GM18505 (cell line): Measurements from ENCODE around the gene CHRM2.
"Not testable (repeated sequence)": the region's sequence is repeated elsewhere in the genome, so short reads cannot be mapped to it uniquely, and the experiment has no call there.

Source experiments
- ATAC-seq: cut with Tn5 transposase; IDR thresholded peaks from one replicate; pipeline ENCODE4 v1.9.1; 2021; ENCODE audit not compliant: unreplicated experiment
- POLR2A ChIP-seq: IDR thresholded peaks from 4 replicates; pipeline ENCODE4 v1.6.1; 2011; ENCODE audit warnings: borderline replicate concordance; ENCODE audit not compliant: insufficient read depth, insufficient read length; ENCODE audit errors: extremely low read depth

The CHRM2 gene

GRCh38 chr7:136868496-136869000 is at the start of gene CHRM2:
TSS of gene CHRM2 (plus strand) at chr7:136868652. CDS start at chr7:137014866, 146,214 bp downstream.
- ATAC-seq: no peak
- no peak for TF ChIP-seq POLR2A

DNA sequence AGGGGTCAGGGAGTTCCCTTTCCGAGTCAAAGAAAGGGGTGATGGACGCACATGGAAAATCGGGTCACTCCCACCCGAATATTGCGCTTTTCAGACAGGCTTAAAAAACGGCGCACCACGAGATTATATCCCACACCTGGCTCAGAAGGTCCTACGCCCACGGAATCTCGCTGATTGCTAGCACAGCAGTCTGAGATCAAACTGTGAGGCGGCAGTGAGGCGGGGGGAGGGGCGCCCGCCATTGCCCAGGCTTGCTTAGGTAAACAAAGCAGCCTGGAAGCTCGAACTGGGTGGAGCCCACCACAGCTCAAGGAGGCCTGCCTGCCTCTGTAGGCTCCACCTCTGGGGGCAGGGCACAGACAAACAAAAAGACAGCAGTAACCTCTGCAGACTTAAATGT is 37.1 kb upstream of the CHRM2 start:
- ATAC-seq: not testable (repeated sequence)

GRCh38 chr7:136845899-136846465 is 22.5 kb upstream of the CHRM2 start:
- no peak for TF ChIP-seq POLR2A

DNA sequence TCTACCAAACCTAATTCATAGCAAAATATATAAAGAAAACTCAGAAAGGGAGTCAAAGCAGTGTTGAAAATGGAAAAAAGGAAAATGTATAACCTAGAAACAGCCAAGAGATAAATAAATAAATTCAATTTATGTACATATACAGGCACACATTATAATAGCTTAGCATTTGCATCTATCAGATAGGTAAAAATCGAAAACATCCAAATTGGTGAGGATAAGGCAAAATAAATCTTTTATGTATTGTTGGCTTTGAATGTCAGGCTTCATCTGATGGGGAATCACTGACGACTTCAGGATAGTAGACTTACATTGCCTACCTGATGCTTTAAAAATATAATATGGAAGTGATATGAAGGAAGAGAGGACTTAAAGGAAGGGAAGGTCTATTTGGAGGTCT is 20.6 kb upstream of the CHRM2 start:
- no peak for TF ChIP-seq POLR2A
- ATAC-seq: no peak

More at GRCh38 chr7:136845899-136846465, 22.5 kb upstream of the CHRM2 start:
- no peak for ATAC-seq

- no peak for TF ChIP-seq POLR2A
- no peak for ATAC-seq
These were observed 14.8 kb upstream of the CHRM2 start for GRCh38 chr7:136853654-136854053.

DNA sequence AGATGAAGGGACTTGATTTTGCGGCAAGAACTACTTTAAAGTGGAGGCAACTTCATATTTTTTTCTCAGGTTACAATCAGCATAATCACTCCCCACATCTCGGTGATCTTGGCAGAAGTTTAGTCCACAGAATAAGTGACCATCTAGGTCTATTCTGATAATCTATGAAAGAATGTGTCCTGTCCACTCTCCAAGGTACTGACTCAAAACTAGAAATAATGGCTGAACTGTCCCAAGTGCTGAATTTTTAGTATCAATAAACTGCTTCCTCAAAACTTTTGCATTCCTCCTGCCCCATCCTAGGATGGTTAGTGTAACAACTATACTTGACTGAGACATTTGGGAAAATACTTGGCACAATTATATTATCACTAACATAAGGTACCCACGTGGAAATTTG is 10.9 kb upstream of the CHRM2 start:
- TF ChIP-seq POLR2A: no peak
- no peak for ATAC-seq

- no peak for TF ChIP-seq POLR2A
- no peak for ATAC-seq
These were observed 8.6 kb upstream of the CHRM2 start for GRCh38 chr7:136859803-136860202.

DNA sequence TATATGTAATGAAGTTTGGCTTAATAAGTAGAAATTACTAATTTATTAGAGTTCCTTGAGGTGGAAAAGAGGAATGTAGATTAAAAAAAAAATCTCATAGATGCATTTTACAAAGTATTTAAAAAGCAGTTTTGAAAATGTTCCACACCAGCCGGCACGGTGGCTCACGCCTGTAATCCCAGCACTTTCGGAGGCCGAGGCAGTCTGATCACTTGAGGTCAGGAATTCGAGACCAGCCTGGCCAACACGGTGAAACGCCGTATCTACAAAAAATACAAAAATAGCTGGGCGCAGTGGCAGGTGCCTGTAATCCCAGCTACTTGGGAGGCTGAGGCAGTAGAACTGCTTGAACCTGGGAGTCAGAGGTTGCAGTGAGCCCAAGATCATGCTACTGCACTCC is 3.2 kb upstream of the CHRM2 start:
- no peak for ATAC-seq
- TF ChIP-seq POLR2A: no peak

DNA sequence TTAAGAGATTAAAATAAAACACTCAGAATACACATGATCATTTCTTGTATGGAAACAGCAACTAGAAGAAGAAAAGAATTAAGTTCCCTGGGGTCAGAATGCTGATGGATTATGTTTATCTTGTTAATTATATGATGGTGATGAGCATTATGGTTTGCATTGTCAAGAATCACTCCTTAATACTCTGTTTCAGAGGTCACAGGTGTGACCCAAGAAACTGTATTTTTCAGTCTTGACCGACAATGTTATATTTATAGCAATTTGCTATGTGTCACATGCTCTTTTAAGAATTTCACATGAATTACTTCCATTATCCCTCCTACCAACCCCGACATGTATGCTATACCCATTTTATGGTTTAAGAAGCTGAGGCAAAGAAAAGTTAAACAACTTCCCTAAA is 2.7 kb upstream of the CHRM2 start:
- no peak for ATAC-seq
- TF ChIP-seq POLR2A: no peak

DNA sequence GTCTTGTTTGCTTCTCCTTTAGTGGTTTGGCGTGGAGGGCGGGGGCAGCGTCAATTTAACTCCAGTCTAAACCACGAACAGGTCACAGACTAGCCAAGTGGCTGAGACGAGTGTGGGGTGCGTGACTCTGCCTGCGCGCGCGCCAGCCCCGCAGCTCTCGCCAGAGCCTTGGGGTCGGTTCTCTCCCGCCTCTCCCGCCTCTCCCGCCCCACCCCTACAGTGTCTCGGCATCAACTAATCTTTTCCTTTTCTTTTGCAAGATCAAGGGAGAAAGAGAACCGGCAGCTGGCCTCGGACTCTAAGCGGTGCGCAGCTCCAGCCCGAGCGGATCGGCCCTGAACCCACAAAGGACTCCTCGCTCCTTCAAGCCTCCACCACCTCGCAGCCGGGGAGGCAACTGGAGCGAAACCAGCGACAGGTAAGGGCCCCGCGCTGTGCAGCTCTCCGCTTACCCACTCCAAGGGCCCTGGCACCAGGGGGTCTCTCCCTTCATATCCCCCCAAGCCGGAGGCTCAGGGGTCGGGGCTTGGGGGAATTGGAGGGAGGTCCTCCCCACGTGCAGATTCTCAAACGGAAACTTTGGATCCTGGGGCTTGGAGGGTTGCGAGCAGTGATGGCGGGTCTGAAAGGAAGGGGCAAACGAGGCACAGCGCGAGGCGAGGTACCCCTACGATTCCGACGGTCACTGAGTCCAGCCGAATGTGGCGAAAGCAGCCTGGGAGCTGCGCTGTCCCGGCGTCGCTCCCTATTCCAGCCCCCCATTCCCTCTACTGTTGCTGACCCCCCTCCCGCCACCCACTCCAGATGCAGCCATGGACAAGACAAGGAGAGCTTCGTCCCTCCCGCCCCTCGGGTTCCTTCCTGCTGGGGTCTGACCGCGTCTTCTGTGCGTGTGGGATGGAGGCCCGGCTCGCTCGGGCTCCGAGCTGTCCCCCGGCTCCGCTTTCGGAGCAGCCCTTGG is 829 bp downstream of the CHRM2 start:
- TF ChIP-seq POLR2A: no peak
- no peak for ATAC-seq

DNA sequence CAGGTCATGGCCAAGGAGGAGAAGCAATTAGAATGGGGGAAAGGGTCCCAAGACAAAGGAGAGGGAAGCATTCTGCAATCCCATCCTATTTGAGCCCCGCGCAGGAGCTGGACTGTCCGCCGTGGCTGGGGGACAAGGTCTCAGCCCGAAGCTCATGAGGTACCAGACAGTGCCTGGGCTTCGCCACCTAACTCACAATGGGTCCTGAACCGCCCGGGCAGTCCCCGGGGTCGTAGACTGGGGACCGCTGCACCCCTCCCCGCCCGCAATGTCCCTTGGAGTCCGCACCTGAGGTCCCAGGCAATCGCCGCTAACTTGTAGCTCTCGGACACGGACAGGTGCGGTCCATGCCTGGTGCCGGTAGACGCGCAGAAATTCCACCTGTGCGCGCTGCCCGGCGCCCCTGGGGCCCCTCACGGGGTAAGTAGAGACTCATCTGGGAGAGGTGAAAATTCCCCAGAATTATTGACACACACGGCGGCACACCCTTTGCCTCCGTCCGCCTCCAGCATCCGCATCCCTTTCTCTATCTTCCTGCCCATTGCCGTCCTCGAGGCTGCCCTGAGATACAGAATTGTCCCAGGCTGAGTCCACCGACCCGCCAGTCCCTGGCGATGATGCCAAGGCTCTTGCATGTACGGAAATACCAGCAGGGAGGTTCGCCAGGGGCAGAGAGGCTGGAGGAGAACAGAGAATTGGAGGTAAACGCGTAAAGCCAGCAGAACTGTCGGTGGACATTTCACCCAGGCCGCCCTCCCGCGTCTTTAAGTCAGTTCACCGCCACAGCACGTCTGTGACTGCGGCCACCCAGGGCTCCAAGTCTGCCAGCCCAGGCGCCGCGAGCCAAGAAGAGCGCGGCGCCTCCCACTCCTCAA is 1.8 kb downstream of the CHRM2 start:
- no peak for ATAC-seq
- no peak for TF ChIP-seq POLR2A

DNA sequence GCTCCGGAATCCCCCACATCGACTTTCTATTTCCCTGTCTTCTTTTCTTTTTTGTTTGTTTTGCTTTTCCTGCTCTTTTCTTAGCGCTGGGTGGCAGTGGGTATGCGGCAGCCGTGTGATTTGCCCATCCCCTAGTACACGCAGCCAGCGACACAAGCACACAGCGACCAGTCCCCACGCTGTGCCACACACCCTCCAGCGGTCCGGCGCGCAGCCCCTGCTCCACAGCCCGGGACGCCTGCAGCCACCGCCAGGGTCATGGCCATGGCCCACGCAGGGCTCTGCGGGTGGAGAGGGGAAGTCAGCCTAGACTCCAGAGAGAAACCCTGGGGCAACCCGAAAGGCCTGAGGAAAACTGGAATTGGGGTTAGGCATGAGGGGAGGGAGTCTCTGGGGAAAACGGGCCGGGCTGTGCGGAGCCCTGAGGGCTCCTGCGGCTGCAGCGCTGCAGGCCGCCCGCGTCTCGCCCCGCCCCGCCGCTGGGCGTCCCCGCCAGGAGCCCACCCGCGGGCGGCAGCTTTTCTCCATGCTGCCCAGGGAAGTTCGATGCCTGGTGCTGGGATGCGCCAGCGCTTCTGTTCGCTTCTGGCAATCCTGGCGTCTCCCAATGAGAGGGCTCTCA is 2.5 kb downstream of the CHRM2 start:
- TF ChIP-seq POLR2A: no peak
- no peak for ATAC-seq
